B cell (primary cell): ENCODE measurements around the gene TMEM179B. TPM values are rescaled to one million over a fixed set of nuclear protein-coding genes. Genes with fewer than 3 reads are reported as not detected.

ENCODE experiments used
- ATAC-seq: fragments of 200-7000 bp; cut with Tn5 transposase; one replicate; pipeline ENCODE4 v1.10.0; 2021; ENCODE audit warnings: low read depth, mild to moderate bottlenecking, moderate number of reproducible peaks, moderate library complexity
- CTCF ChIA-PET: fragments of 350-600 bp; sonication (Branson Sonifier 250); formaldehyde crosslinking; loops from one replicate; lab custom pipeline; 2021; ENCODE audit warnings: antibody characterized with exemption, inconsistent platforms; lab: Charles Lee
- POLR2A ChIA-PET: fragments of 350-600 bp; sonication (Branson Sonifier 250); formaldehyde crosslinking; loops from one replicate; lab custom pipeline; 2021; ENCODE audit warnings: antibody characterized with exemption; lab: Charles Lee
- DNase-seq: peaks from one replicate; pipeline ENCODE4 v3.0.0; 2013
- H2AFZ ChIP-seq: 2 replicates; pipeline ENCODE4 v1.6.1; 2012; ENCODE audit warnings: mild to moderate bottlenecking, low read depth, low read length; ENCODE audit not compliant: insufficient read depth, poor library complexity, severe bottlenecking
- H3K27ac ChIP-seq, 2 donors: 1 replicate in 1 of 2; 2 replicates in 1 of 2; pipeline ENCODE4 v1.5.1; 2012 to 2013; ENCODE audit warnings: low read length in 2 of 2, mild to moderate bottlenecking in 2 of 2, moderate library complexity in 1 of 2
- H3K27me3 ChIP-seq, 4 experiments: fragments of 200-600 bp in 1 of 4; sonication (generic) in 1 of 4; replicated peaks in 1 of 4; 1 replicate in 2 of 4; 2 replicates in 2 of 4; pipeline versions ENCODE4 v1.6.1 to v1.7.0; 2013 to 2016; ENCODE audit warnings: low read length in 3 of 4, mild to moderate bottlenecking in 2 of 4, mixed read lengths in 1 of 4, moderate library complexity in 1 of 4; ENCODE audit not compliant: insufficient read depth in 4 of 4, control insufficient read depth in 3 of 4; ENCODE audit errors: control extremely low read depth in 1 of 4
- H3K36me3 ChIP-seq, 2 experiments: replicated peaks in 1 of 2; 1 replicate in 1 of 2; 2 replicates in 1 of 2; pipeline versions ENCODE4 v1.6.1 to v1.7.1; 2013; ENCODE audit warnings: low read length in 1 of 2; ENCODE audit not compliant: insufficient read depth in 2 of 2, control insufficient read depth in 1 of 2; ENCODE audit errors: control extremely low read depth in 1 of 2, extremely low read depth in 1 of 2
- H3K4me1 ChIP-seq, 2 donors: fragments of 200-600 bp in 1 of 2; sonication (generic) in 1 of 2; 1 replicate in 1 of 2; 2 replicates in 1 of 2; pipeline versions ENCODE4 v1.5.1 to v1.6.1; 2013 to 2017; ENCODE audit warnings: low read length in 2 of 2; ENCODE audit not compliant: control insufficient read depth in 2 of 2, insufficient read depth in 2 of 2
- H3K4me2 ChIP-seq: replicated peaks from 2 replicates; pipeline ENCODE3; 2012; ENCODE audit warnings: mild to moderate bottlenecking, low read depth, low read length; ENCODE audit not compliant: poor library complexity, severe bottlenecking
- H3K4me3 ChIP-seq, 5 experiments: fragments of 200-600 bp in 1 of 5; sonication (generic) in 1 of 5; 1 replicate in 3 of 5; 2 replicates in 2 of 5; pipeline versions ENCODE4 v1.5.1 to v1.7.0; 2011 to 2016; ENCODE audit warnings: low read length in 4 of 5, mild to moderate bottlenecking in 4 of 5, low read depth in 2 of 5, control low read depth in 1 of 5, moderate library complexity in 1 of 5; ENCODE audit not compliant: insufficient read depth in 1 of 5; ENCODE audit errors: control extremely low read depth in 1 of 5, extremely low read depth in 1 of 5
- H3K79me2 ChIP-seq: fragments of 200-600 bp; sonication (generic); one replicate; pipeline ENCODE4 v1.6.0; 2016; ENCODE audit warnings: low read length; ENCODE audit not compliant: control insufficient read depth, insufficient read depth
- H3K9ac ChIP-seq: fragments of 200-600 bp; sonication (generic); 2 replicates; pipeline ENCODE4 v1.6.1; 2017; ENCODE audit warnings: mild to moderate bottlenecking, low read length, moderate library complexity
- H3K9me3 ChIP-seq, 3 donors: one replicate each; pipeline versions ENCODE4 v1.6.1 to v1.7.1; 2013; ENCODE audit warnings: low read length in 2 of 3; ENCODE audit not compliant: control insufficient read depth in 2 of 3, insufficient read depth in 1 of 3; ENCODE audit errors: control extremely low read depth in 1 of 3
- H4K20me1 ChIP-seq: 2 replicates; pipeline ENCODE4 v1.6.0; 2012; ENCODE audit warnings: mild to moderate bottlenecking, low read length; ENCODE audit not compliant: insufficient read depth, control insufficient read depth, poor library complexity, severe bottlenecking
- H3K27ac Mint-ChIP-seq: one replicate; pipeline ENCODE4 v1.8.0; 2021; ENCODE audit warnings: mixed read lengths
- H3K27me3 Mint-ChIP-seq: one replicate; pipeline ENCODE4 v1.8.0; 2021; ENCODE audit warnings: mixed read lengths
- H3K4me1 Mint-ChIP-seq: one replicate; pipeline ENCODE4 v1.8.0; 2021; ENCODE audit warnings: mixed read lengths
- H3K4me3 Mint-ChIP-seq: one replicate; pipeline ENCODE4 v1.8.0; 2021; ENCODE audit warnings: mixed read lengths
- H3K9me3 Mint-ChIP-seq: one replicate; pipeline ENCODE4 v1.8.0; 2022; ENCODE audit warnings: mixed read lengths; ENCODE audit not compliant: insufficient read depth
- CTCF ChIP-seq: fragments of 200-600 bp; IDR thresholded peaks from one replicate; pipeline ENCODE4 v1.8.0; 2022; ENCODE audit warnings: antibody characterized with exemption, mild to moderate bottlenecking
- EZH2 ChIP-seq: IDR thresholded peaks from 2 replicates; pipeline ENCODE4 v1.6.1; 2012; ENCODE audit warnings: borderline replicate concordance, low read depth, mild to moderate bottlenecking, moderate library complexity, low read length; ENCODE audit not compliant: insufficient read depth, poor library complexity, severe bottlenecking
- WGBS: methylation state at CpG from one replicate; pipeline ENCODE4 v1.1.5; 2013; ENCODE audit warnings: missing lambda C conversion rate; ENCODE audit not compliant: insufficient coverage; 5-methylcytosine and 5-hydroxymethylcytosine counted together
- intact Hi-C: fragments of 100-400 bp; cut with micrococcal nuclease; formaldehyde crosslinking; loops from one replicate; pipeline ENCODE4 v1.10.0; 2022
- polyA plus RNA-seq: library from polyadenylated mRNA; depleted of rRNA; stranded (reverse); fragments of >200 nt; gene quantifications from 2 replicates; pipeline ENCODE4 v1.2.3, GENCODE V29; 2012
- total RNA-seq, 2 donors: library from RNA; stranded (reverse); fragments of 120-200 nt in 1 of 2; gene quantifications; 1 replicate in 1 of 2; 2 replicates in 1 of 2; pipeline versions ENCODE4 v1.2.3 to v1.2.4, GENCODE V29; 2013 to 2022

Gene TMEM179B
- total and polyA plus RNA-seq, 2 donors (not counting 1 experiment from before 2014, with no cell fraction given), result 62.3 to 64.3 TPM

GRCh38 chr11:62777389-62777788, 9.8 kb upstream of the TMEM179B start:
- CTCF ChIA-PET, result interaction anchor here (1.0 kb wide), 1 partner anchor 16 kb away, joined by 4 read pairs; the partner anchor contains the start of gene POLR2G
- POLR2A ChIA-PET, result no interaction called here
- no peaks in the 10 kb centered on the region for H3K9me3 ChIP-seq
- no peak overlapping the region for H3K27ac Mint-ChIP-seq
- ATAC-seq (no peak), DNase-seq (no peak)
- H3K36me3 ChIP-seq, result peaks cover 0 to 24% of the 10 kb centered on the region in 2 experiments
- no peak for TF ChIP-seq EZH2
- no peak for TF ChIP-seq CTCF
- H2AFZ ChIP-seq, result no peak overlapping the region
- peaks cover 7% of the 10 kb centered on the region for H3K4me1 Mint-ChIP-seq
- no peak overlapping the region for H3K9ac ChIP-seq
- no peaks in the 10 kb centered on the region for H4K20me1 ChIP-seq
- no peaks in the 10 kb centered on the region for H3K9me3 Mint-ChIP-seq
- no peaks in the 10 kb centered on the region for H3K27me3 ChIP-seq
- no peaks in the 10 kb centered on the region for H3K79me2 ChIP-seq
- H3K27me3 Mint-ChIP-seq, result no peaks in the 10 kb centered on the region
- H3K27ac ChIP-seq, result no peak overlapping the region
- WGBS, result 71% methylated on average over 2 of the region's 2 CpGs
- no peak overlapping the region for H3K4me3 ChIP-seq
- no peak overlapping the region for H3K4me3 Mint-ChIP-seq
- H3K4me2 ChIP-seq, result no peak overlapping the region
- intact Hi-C loops, result no loop called here
- H3K4me1 ChIP-seq, result no peaks in the 10 kb centered on the region

- Histone ChIP-seq H3K36me3 (peaks cover 1 to 29% of the 10 kb centered on the region in 2 experiments), H3K27me3 (no peaks in the 10 kb centered on the region), H3K4me1 (no peaks in the 10 kb centered on the region), H3K79me2 (no peaks in the 10 kb centered on the region), H3K4me3 (no peak overlapping the region), H4K20me1 (no peaks in the 10 kb centered on the region), H3K27ac (no peak overlapping the region), H3K9ac (no peak overlapping the region), H3K9me3 (no peaks in the 10 kb centered on the region), H2AFZ (no peak overlapping the region), H3K4me2 (no peak overlapping the region)
- H3K4me1 Mint-ChIP-seq, result peaks cover 7% of the 10 kb centered on the region
- no peaks in the 10 kb centered on the region for H3K9me3 Mint-ChIP-seq
- H3K27ac Mint-ChIP-seq, result no peak overlapping the region
- intact Hi-C loops, result no loop called here
- no peak overlapping the region for H3K4me3 Mint-ChIP-seq
- CTCF ChIA-PET, result no interaction called here
- H3K27me3 Mint-ChIP-seq, result no peaks in the 10 kb centered on the region
- DNase-seq (no peak), ATAC-seq (no peak)
- 94% methylated on average over 3 of the region's 3 CpGs for WGBS
- TF ChIP-seq EZH2 (no peak), CTCF (no peak)
- POLR2A ChIA-PET, result interaction anchor here (0.6 kb wide), 1 partner anchor 33 kb away, joined by 3 read pairs; no protein-coding TSS in a partner anchor
Measured at GRCh38 chr11:62778441-62778840, 8.8 kb upstream of the TMEM179B start.
